A673 (cell line): ENCODE data around the gene GNG12.

Experiments used
- CTCF ChIP-seq: fragments of 300-800, 200-600 bp; sonication (generic); conservative IDR thresholded peaks from 2 replicates; pipeline ENCODE4 v1.5.1; 2017; ENCODE audit warnings: low read depth, mild to moderate bottlenecking, antibody characterized with exemption, low read length, moderate library complexity, mixed read lengths
- EZH2 ChIP-seq: fragments of 200-600 bp; sonication (generic); IDR thresholded peaks from 2 replicates; pipeline ENCODE4 v1.6.1; 2017; ENCODE audit warnings: borderline replicate concordance, low read depth, mild to moderate bottlenecking, mixed read lengths, antibody characterized with exemption, low read length; ENCODE audit not compliant: poor library complexity, severe bottlenecking

GRCh38 chr1:67733681-67734322 lies 99.5 kb downstream of the GNG12 start:
- TF ChIP-seq CTCF: no peak
- TF ChIP-seq EZH2: no peak
